ENCODE measurements around the gene PAXIP1.

DNA sequence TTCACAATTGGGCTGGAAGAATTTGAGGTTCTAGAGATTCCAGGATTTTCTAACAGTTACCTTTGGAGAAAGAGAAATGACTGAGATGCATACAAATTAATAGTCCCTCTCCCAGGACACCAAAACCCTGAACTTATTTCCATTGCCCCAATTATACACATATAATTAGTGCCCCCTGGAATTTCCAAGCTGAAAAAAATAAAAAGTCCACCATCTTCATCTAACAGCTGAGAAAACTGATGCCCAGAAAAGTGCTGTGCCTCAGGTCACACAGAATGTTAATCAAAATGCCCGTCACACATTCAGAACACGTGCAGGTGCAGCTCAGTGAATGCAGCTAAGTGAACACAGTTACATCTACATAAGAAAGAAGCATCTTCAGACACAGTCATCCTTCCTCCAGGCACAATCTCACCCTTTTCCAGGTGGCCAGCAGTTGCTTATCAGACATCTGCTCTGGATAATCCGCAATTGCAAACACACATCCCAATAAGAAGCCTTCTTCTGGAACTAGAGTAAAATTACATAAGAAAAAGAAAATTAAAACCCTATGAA lies 35.4 kb downstream of the PAXIP1 start:
- TF ChIP-seq, protein P1, sequence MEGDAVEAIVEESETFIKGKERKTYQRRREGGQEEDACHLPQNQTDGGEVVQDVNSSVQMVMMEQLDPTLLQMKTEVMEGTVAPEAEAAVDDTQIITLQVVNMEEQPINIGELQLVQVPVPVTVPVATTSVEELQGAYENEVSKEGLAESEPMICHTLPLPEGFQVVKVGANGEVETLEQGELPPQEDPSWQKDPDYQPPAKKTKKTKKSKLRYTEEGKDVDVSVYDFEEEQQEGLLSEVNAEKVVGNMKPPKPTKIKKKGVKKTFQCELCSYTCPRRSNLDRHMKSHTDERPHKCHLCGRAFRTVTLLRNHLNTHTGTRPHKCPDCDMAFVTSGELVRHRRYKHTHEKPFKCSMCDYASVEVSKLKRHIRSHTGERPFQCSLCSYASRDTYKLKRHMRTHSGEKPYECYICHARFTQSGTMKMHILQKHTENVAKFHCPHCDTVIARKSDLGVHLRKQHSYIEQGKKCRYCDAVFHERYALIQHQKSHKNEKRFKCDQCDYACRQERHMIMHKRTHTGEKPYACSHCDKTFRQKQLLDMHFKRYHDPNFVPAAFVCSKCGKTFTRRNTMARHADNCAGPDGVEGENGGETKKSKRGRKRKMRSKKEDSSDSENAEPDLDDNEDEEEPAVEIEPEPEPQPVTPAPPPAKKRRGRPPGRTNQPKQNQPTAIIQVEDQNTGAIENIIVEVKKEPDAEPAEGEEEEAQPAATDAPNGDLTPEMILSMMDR (IDR thresholded peaks at IDR 0.05): no peak
- no peak for TF ChIP-seq ZFX (IDR thresholded peaks at IDR 0.05; ENCODE audit: borderline replicate concordance)
